Calu3 (cell line): Measurements from ENCODE around the gene SDC1. TPM values are rescaled to one million over a fixed set of nuclear protein-coding genes. Genes with fewer than 3 reads are reported as not detected.

Experiments used
- BruUV-seq: library from RNA; stranded (reverse); fragments of 400-500 nt; replicated peaks from 2 replicates; lab custom pipeline; 2021; lab: Mats Ljungman, UMichigan
- CTCF ChIA-PET: fragments of 300-600 bp; sonication (Branson Sonifier 250); formaldehyde crosslinking; loops from one replicate; lab custom pipeline; 2022; ENCODE audit warnings: antibody characterized with exemption; lab: Charles Lee
- DNase-seq: peaks from one replicate; pipeline ENCODE4 v3.0.0; 2022
- H3K27ac Mint-ChIP-seq: one replicate; pipeline ENCODE4 v1.8.0; 2022; ENCODE audit warnings: mixed read lengths; ENCODE audit not compliant: unreplicated experiment
- H3K27me3 Mint-ChIP-seq: one replicate; pipeline ENCODE4 v1.8.0; 2022; ENCODE audit warnings: mixed read lengths; ENCODE audit not compliant: unreplicated experiment
- H3K36me3 Mint-ChIP-seq: one replicate; pipeline ENCODE4 v1.8.0; 2022; ENCODE audit warnings: mild to moderate bottlenecking, moderate library complexity, mixed read lengths; ENCODE audit not compliant: insufficient read depth, unreplicated experiment
- H3K4me1 Mint-ChIP-seq: one replicate; pipeline ENCODE4 v1.8.0; 2022; ENCODE audit warnings: mild to moderate bottlenecking, low read depth, mixed read lengths; ENCODE audit not compliant: unreplicated experiment
- H3K4me3 Mint-ChIP-seq: one replicate; pipeline ENCODE4 v1.8.0; 2022; ENCODE audit warnings: mild to moderate bottlenecking, low read depth, moderate library complexity, mixed read lengths; ENCODE audit not compliant: unreplicated experiment
- H3K9me3 Mint-ChIP-seq: one replicate; pipeline ENCODE4 v1.8.0; 2022; ENCODE audit warnings: low read depth, mixed read lengths; ENCODE audit not compliant: unreplicated experiment
- intact Hi-C: fragments of 100-400 bp; cut with micrococcal nuclease; formaldehyde crosslinking; loops from one replicate; pipeline ENCODE4 v1.10.0; 2022; ENCODE audit not compliant: unreplicated experiment
- total RNA-seq: library from RNA; stranded (reverse); gene quantifications from 2 replicates; pipeline ENCODE4 v1.2.3, GENCODE V29; 2022
- TF ChIP-seq, protein P1 (sequence below): fragments of 200-600 bp; IDR thresholded peaks from one replicate; pipeline ENCODE4 v1.8.0; 2022; ENCODE audit warnings: antibody characterized with exemption; ENCODE audit not compliant: unreplicated experiment

The SDC1 gene
- total RNA-seq, 1 experiment from 2014 or later = 118 TPM

DNA sequence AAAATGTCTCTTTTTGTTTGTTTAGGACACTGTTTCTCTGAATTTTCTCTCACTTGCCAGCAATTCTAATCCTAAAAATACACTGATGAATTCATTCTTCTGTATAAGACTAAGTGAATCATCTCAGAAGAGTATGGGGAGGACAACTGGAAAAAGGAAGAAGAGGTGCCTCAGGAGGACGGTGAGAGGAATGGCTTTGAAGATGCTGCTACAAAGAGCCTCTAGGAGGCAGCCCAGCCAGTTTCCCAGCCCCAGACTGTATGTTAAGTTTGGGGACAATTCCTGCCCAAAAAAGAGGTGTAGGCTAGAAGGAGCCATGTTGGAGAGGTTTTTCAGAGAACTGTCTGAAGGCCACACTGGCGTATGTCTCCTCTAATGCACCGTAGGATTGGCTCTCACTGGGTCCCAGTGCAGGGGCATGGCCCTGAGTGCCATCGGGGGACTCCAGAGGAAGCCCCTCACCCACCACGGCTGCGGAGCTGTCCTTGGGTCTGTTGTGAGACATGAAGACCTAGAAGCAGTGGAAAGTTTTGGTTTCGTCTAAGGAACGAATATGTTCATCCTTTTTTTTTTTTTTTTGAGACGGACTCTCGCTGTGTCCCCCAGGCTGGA lies 3.1 kb upstream of the SDC1 start:
- Mint-ChIP-seq H3K27ac (no peak overlapping the region), H3K27me3 (no peaks in the 10 kb centered on the region), H3K9me3 (no peaks in the 10 kb centered on the region), H3K36me3 (peaks cover 50% of the 10 kb centered on the region), H3K4me1 (peaks cover 28% of the 10 kb centered on the region), H3K4me3 (no peak overlapping the region)
- no TSS peak for BruUV-seq
- DNase-seq = no peak
- TF ChIP-seq, protein P1, sequence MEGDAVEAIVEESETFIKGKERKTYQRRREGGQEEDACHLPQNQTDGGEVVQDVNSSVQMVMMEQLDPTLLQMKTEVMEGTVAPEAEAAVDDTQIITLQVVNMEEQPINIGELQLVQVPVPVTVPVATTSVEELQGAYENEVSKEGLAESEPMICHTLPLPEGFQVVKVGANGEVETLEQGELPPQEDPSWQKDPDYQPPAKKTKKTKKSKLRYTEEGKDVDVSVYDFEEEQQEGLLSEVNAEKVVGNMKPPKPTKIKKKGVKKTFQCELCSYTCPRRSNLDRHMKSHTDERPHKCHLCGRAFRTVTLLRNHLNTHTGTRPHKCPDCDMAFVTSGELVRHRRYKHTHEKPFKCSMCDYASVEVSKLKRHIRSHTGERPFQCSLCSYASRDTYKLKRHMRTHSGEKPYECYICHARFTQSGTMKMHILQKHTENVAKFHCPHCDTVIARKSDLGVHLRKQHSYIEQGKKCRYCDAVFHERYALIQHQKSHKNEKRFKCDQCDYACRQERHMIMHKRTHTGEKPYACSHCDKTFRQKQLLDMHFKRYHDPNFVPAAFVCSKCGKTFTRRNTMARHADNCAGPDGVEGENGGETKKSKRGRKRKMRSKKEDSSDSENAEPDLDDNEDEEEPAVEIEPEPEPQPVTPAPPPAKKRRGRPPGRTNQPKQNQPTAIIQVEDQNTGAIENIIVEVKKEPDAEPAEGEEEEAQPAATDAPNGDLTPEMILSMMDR = no peak
- intact Hi-C loops = loop anchor here (5.0 to 10.0 kb wide), 2 partner anchors 91 to 123 kb away; no protein-coding TSS in a partner anchor
- CTCF ChIA-PET = no interaction called here

DNA sequence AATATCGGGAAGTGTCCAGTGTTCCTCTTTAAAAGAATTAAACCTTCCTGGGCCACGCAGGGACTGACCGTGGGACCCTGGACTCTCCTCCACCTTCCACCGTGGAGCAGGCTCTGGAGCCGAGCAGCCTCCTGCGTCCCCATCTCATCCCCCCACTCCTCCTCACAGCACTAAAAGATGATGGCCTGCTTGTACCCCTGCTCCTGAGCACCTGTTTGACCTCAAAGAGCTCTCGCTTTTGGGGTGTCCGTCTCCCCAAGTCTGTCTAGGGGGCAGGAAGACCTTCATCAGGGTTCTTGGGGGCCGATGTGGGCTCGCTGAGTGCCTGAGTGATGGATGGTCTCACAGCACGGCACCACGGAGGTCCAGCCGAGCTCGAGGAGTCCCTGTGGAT lies 1.2 kb upstream of the SDC1 start:
- no peak for DNase-seq
- intact Hi-C loops = loop anchor here (5.0 to 10.0 kb wide), 2 partner anchors 89 to 121 kb away; no protein-coding TSS in a partner anchor
- no TSS peak for BruUV-seq

DNA sequence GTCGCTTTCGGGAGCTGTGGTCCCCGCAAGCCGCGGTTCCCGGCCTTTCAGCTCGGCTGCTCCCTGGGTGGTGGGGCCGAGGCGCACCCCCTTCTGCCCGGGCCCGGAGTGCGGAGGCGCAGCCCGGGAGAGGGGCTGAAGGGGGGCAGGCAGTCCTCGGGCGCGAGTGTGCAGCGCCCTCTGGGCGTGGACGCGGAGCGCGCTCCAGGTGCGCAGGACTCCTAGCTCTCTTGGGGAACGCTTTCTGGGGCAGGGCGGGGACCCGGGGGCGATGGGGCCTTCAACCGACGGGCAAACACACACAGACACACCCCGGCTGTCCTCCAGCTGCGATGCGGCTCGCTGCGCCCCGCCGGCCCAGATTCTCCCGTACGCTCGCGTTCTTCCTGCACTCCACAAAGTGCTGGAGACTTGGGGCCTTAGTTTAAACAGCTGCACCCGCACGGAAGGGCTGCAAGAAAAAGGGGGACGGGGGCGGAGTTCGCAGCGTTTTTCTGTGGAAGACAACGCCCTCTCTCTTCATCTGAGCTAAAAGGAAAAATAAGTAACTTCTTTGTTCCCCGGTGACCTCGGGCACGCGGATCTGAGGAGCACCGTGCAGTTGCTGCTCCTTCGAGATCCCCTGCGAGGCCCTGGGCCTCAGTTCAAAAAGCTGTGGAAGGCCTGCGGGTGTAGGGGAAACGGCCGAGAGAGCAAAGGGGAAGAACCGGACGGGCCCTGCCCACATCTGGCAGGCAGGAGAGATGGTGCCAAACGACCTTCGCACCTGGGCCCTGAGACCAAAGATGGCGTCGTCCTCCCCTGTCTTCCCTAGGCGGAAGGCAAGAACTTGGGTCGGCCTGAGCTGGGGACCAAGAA lies 593 bp upstream of the SDC1 start:
- intact Hi-C loops = loop anchor here (2.0 to 10.0 kb wide), 3 partner anchors 65 to 121 kb away; no protein-coding TSS in a partner anchor
- Mint-ChIP-seq H3K36me3 (peaks cover 39% of the 10 kb centered on the region), H3K27ac (peak overlapping the region; percentile 30), H3K27me3 (no peaks in the 10 kb centered on the region), H3K9me3 (no peaks in the 10 kb centered on the region), H3K4me3 (peak overlapping the region; percentile 69), H3K4me1 (peaks cover 32% of the 10 kb centered on the region)
- TF ChIP-seq, protein P1 = peak; percentile 47
- TSS peak; percentile 70 for BruUV-seq
- CTCF ChIA-PET = interaction anchor here (0.6 to 1.8 kb wide), 16 partner anchors 13 to 417 kb away, joined by 3 to 15 read pairs (median 4); no protein-coding TSS in a partner anchor
- DNase-seq = peak; percentile 85

More for the DNA sequence above, 1.2 kb upstream of the SDC1 start:
- Mint-ChIP-seq H3K4me3 (peak overlapping the region; percentile 69), H3K4me1 (peaks cover 32% of the 10 kb centered on the region), H3K9me3 (no peaks in the 10 kb centered on the region), H3K36me3 (peaks cover 46% of the 10 kb centered on the region), H3K27me3 (no peaks in the 10 kb centered on the region), H3K27ac (peak overlapping the region; percentile 30)
- CTCF ChIA-PET = interaction anchor here (0.6 to 1.8 kb wide), 11 partner anchors 17 to 270 kb away, joined by 3 to 15 read pairs (median 5); no protein-coding TSS in a partner anchor
- TF ChIP-seq, protein P1 = no peak

DNA sequence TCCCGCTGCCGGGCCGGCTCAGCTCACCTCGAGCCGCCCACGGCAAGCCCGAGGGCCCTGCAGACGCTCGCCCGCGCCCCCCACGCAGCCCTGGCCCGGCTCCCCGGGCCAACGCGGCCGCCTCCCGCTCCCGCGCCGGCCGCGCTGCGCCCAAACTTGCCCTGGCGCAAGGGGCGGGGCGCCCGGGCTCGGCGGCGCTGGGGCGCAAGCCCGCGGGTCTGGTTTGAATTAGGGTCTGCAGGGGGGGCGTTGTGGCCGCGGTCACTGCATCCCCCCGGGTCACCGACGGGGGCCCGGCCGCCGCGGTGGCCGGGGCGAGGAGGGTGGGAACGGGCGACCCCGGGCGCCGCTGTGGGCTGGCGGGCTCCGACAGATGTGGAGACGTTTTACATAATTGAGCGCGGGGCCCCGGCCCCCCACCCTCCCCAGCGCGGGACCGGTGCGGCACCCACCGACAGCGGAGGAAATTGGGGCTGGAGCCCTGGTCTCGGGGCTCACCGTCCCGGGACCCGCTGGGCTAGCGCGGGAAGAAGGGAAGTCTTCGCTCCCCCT lies 690 bp downstream of the SDC1 start:
- Mint-ChIP-seq H3K27me3 (no peaks in the 10 kb centered on the region), H3K27ac (no peak overlapping the region), H3K4me3 (peak overlapping the region; percentile 69), H3K36me3 (peaks cover 44% of the 10 kb centered on the region), H3K9me3 (no peaks in the 10 kb centered on the region), H3K4me1 (peaks cover 30% of the 10 kb centered on the region)
- CTCF ChIA-PET = interaction anchor here (0.7 to 2.6 kb wide), 10 partner anchors 8 to 418 kb away, joined by 3 to 15 read pairs (median 6); no protein-coding TSS in a partner anchor
- intact Hi-C loops = loop anchor here (2.0 to 10.0 kb wide), 4 partner anchors 37 to 627 kb away; no protein-coding TSS in a partner anchor
- TF ChIP-seq, protein P1 = no peak
- DNase-seq = peak; percentile 41
- no TSS peak for BruUV-seq
